ENCODE measurements around the gene NELL1. TPM values are rescaled to one million over a fixed set of nuclear protein-coding genes. Genes with fewer than 3 reads are reported as not detected.
"Not testable (repeated sequence)": the region's sequence is repeated elsewhere in the genome, so short reads cannot be mapped to it uniquely, and the experiment has no call there.

The NELL1 gene
- total and polyA plus RNA-seq, 2 experiments from 2014 or later = not detected

DNA sequence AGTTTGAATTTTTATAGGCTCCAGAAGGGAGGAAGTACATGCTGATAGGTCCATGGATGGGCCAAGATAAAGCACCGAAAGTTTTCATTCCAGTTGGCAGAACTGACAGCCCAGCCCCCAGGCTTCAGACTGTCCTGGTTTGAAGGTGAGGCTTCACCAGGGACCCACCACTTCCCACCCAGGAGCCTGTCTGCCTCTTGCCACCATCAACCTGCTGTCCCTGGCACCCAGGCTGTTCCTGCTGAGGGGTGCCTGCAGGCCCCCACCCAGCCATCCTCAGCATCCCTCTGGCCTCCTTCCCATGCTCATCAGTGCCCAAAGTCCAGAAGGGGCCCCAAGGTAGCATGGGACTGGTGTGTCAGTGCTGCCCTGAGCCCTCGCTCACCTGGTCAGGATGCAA is 463.9 kb downstream of the NELL1 start:
- H3K4me2 ChIP-seq (ENCODE audit: unreplicated experiment) = no peak overlapping the region
- H3K4me3 ChIP-seq = no peak overlapping the region
- H3K9me2 ChIP-seq (ENCODE audit: insufficient read depth) = no peaks in the 10 kb centered on the region
- no peaks in the 10 kb centered on the region for H3K9me3 ChIP-seq (ENCODE audit: low read depth)
- H3K4me1 ChIP-seq (ENCODE audit: insufficient read depth) = no peaks in the 10 kb centered on the region
- WGBS, 2 experiments (ENCODE audit: low coverage in 1 of 2, low lambda C conversion rate in 2 of 2, missing lambda C conversion rate in 2 of 2) = 39 to 58% methylated on average over 2 of the region's 2 CpGs
- no peaks in the 10 kb centered on the region for H3K27me3 ChIP-seq (replicated peaks; ENCODE audit: insufficient read depth)
- no peaks in the 10 kb centered on the region for H3K79me2 ChIP-seq (ENCODE audit: insufficient read depth)
- in situ Hi-C loops (cut with MboI) = no loop called here
- no peak for DNase-seq
- H3K9ac ChIP-seq = no peak overlapping the region
- no peaks in the 10 kb centered on the region for H3F3A ChIP-seq (ENCODE audit: insufficient read depth)
- TF ChIP-seq EZH2phosphoT487 (IDR thresholded peaks at IDR 0.05; ENCODE audit: insufficient read depth, low read depth) (no peak), EZH2 (IDR thresholded peaks at IDR 0.05; ENCODE audit: insufficient read depth, poor library complexity, severe bottlenecking) (no peak)
- H2AFZ ChIP-seq = no peak overlapping the region
- H3K27ac ChIP-seq = no peak overlapping the region
- no peaks in the 10 kb centered on the region for H3K36me3 ChIP-seq (ENCODE audit: low read depth)
- H4K20me1 ChIP-seq (ENCODE audit: insufficient read depth) = no peaks in the 10 kb centered on the region

DNA sequence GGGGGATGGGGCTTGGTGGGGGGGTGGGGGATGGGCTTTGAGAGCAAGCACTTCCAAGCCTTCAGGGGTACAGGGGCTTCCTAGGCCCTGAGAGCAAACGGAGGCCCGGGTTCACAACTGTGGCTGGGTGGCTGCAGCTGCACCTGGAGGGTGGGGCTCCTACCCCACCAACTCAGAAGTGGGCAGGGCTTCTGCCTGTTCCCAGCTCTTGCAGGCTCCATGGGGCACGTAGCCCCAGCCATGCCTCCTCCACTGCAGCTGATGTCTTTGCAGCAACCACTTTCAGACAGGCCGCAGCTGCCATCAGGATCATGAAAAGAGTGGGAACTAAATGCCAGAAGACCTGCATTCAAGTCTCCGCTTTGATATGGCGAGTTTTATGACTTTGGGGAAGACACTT is 464.3 kb downstream of the NELL1 start:
- H3K36me3 ChIP-seq (ENCODE audit: low read depth) = no peaks in the 10 kb centered on the region
- H3K9ac ChIP-seq = no peak overlapping the region
- no peaks in the 10 kb centered on the region for H3K9me2 ChIP-seq (ENCODE audit: insufficient read depth)
- H3K9me3 ChIP-seq (ENCODE audit: low read depth) = no peaks in the 10 kb centered on the region
- no peaks in the 10 kb centered on the region for H3K4me1 ChIP-seq (ENCODE audit: insufficient read depth)
- 49 to 52% methylated on average over 4 to 6 of the region's 6 CpGs for WGBS, 2 experiments (ENCODE audit: low coverage in 1 of 2, low lambda C conversion rate in 2 of 2, missing lambda C conversion rate in 2 of 2)
- no peak overlapping the region for H3K4me3 ChIP-seq
- no peak for DNase-seq
- no peak overlapping the region for H2AFZ ChIP-seq
- H3K27me3 ChIP-seq (replicated peaks; ENCODE audit: insufficient read depth) = no peaks in the 10 kb centered on the region
- in situ Hi-C loops (cut with MboI) = no loop called here
- H3K4me2 ChIP-seq (ENCODE audit: unreplicated experiment) = no peak overlapping the region
- no peaks in the 10 kb centered on the region for H4K20me1 ChIP-seq (ENCODE audit: insufficient read depth)
- no peak for TF ChIP-seq EZH2phosphoT487 (IDR thresholded peaks at IDR 0.05; ENCODE audit: insufficient read depth, low read depth)
- TF ChIP-seq EZH2 (IDR thresholded peaks at IDR 0.05; ENCODE audit: insufficient read depth, poor library complexity, severe bottlenecking) = no peak
- no peaks in the 10 kb centered on the region for H3K79me2 ChIP-seq (ENCODE audit: insufficient read depth)
- no peak overlapping the region for H3K27ac ChIP-seq
- no peaks in the 10 kb centered on the region for H3F3A ChIP-seq (ENCODE audit: insufficient read depth)

DNA sequence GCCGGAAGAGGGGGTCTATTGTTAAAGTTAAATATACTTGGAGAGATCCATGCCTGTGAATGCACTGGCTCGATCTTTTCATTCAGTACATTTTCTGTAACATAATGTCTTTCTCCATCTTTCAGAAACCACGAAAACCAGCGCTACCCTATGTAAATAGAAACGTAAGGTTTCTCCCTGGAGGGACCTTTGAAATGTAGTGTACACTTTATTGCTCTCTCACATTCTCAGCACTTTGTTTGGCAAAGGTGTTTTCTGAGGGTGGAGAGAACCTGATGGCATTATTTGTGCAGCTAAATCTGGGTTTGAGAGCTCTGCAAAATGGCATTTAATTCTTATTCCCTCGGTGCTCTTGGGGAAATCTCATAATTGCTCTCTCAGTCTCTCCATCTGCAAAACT is 468.4 kb downstream of the NELL1 start:
- Histone ChIP-seq H4K20me1 (ENCODE audit: insufficient read depth) (no peaks in the 10 kb centered on the region), H3K36me3 (ENCODE audit: low read depth) (no peaks in the 10 kb centered on the region), H3K27ac (no peak overlapping the region), H3K79me2 (ENCODE audit: insufficient read depth) (no peaks in the 10 kb centered on the region), H3K4me3 (no peak overlapping the region), H3K4me1 (ENCODE audit: insufficient read depth) (no peaks in the 10 kb centered on the region), H3K4me2 (ENCODE audit: unreplicated experiment) (no peak overlapping the region), H3K9me3 (ENCODE audit: low read depth) (no peaks in the 10 kb centered on the region), H3F3A (ENCODE audit: insufficient read depth) (no peaks in the 10 kb centered on the region), H3K9me2 (ENCODE audit: insufficient read depth) (no peaks in the 10 kb centered on the region), H2AFZ (no peak overlapping the region), H3K9ac (no peak overlapping the region), H3K27me3 (replicated peaks; ENCODE audit: insufficient read depth) (no peaks in the 10 kb centered on the region)
- 32 to 36% methylated on average over 6 of the region's 6 CpGs for WGBS, 2 experiments (ENCODE audit: low coverage in 1 of 2, low lambda C conversion rate in 2 of 2, missing lambda C conversion rate in 2 of 2)
- in situ Hi-C loops (cut with MboI) = no loop called here
- no peak for DNase-seq
- TF ChIP-seq EZH2 (IDR thresholded peaks at IDR 0.05; ENCODE audit: insufficient read depth, poor library complexity, severe bottlenecking) (no peak), EZH2phosphoT487 (IDR thresholded peaks at IDR 0.05; ENCODE audit: insufficient read depth, low read depth) (no peak)

DNA sequence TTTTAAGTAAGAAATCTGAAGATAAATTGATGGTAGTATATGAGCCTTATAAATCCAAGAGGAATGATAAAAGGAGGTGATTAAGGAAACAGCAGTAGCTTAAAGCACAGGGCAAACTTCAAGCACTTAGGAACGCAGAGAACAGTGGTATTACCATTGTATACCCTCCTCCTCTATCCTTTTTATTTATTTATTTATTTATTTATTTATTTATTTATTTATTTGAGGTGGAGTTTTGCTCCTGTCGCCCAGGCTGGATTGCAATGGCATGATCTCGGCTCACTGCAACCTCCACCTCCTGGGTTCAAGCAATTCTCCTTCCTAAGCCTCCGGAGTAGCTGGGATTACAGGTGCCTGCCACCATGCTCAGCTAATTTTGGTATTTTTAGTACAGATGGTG is 472.2 kb downstream of the NELL1 start:
- H3K27me3 ChIP-seq (replicated peaks; ENCODE audit: insufficient read depth); H4K20me1 ChIP-seq (ENCODE audit: insufficient read depth); H3K36me3 ChIP-seq (ENCODE audit: low read depth); DNase-seq; in situ Hi-C loops (cut with MboI); H3K4me1 ChIP-seq (ENCODE audit: insufficient read depth); H3K9me2 ChIP-seq (ENCODE audit: insufficient read depth); H3K9ac ChIP-seq; H3K4me2 ChIP-seq (ENCODE audit: unreplicated experiment); H3F3A ChIP-seq (ENCODE audit: insufficient read depth); H3K79me2 ChIP-seq (ENCODE audit: insufficient read depth); H3K9me3 ChIP-seq (ENCODE audit: low read depth); H3K27ac ChIP-seq; H3K4me3 ChIP-seq; H2AFZ ChIP-seq: not testable (repeated sequence)
- WGBS, 2 experiments (ENCODE audit: low coverage in 1 of 2, low lambda C conversion rate in 2 of 2, missing lambda C conversion rate in 2 of 2) = 48 to 52% methylated on average over 4 of the region's 4 CpGs

DNA sequence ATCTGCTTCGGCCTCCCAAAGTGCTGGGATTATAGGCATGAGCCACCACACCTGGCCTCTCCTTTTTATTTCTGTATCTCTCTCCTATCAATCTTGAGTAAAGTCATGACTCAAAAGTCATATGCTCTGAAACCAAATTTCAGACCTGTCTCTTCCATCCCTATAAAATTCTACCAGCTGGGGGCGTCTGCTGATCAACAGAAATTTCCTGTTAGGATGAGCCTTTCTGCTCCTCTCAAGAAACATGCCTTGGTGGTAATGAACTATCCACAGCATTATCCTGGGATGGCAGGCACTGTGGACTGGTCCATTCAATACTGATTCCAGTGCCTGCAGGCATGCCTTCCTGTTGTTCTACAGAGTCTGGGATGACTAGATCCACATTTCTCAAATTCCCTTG is 472.6 kb downstream of the NELL1 start:
- DNase-seq = no peak
- 25 to 47% methylated on average over 2 of the region's 2 CpGs for WGBS, 2 experiments (ENCODE audit: low coverage in 1 of 2, low lambda C conversion rate in 2 of 2, missing lambda C conversion rate in 2 of 2)
- in situ Hi-C loops (cut with MboI) = no loop called here

More for the DNA sequence above, 472.6 kb downstream of the NELL1 start:
- Histone ChIP-seq H3K9ac (no peak overlapping the region), H3K4me2 (ENCODE audit: unreplicated experiment) (no peak overlapping the region), H4K20me1 (ENCODE audit: insufficient read depth) (no peaks in the 10 kb centered on the region), H3K9me3 (ENCODE audit: low read depth) (no peaks in the 10 kb centered on the region), H3K27me3 (replicated peaks; ENCODE audit: insufficient read depth) (no peaks in the 10 kb centered on the region), H3K27ac (no peak overlapping the region), H2AFZ (no peak overlapping the region), H3K79me2 (ENCODE audit: insufficient read depth) (no peaks in the 10 kb centered on the region), H3F3A (ENCODE audit: insufficient read depth) (no peaks in the 10 kb centered on the region), H3K36me3 (ENCODE audit: low read depth) (no peaks in the 10 kb centered on the region), H3K9me2 (ENCODE audit: insufficient read depth) (no peaks in the 10 kb centered on the region), H3K4me3 (no peak overlapping the region), H3K4me1 (ENCODE audit: insufficient read depth) (no peaks in the 10 kb centered on the region)
- TF ChIP-seq EZH2 (IDR thresholded peaks at IDR 0.05; ENCODE audit: insufficient read depth, poor library complexity, severe bottlenecking) (no peak), EZH2phosphoT487 (IDR thresholded peaks at IDR 0.05; ENCODE audit: insufficient read depth, low read depth) (no peak)
